PC-3 (cell line): ENCODE results near the gene UNK.

Experiments used
- EZH2phosphoT487 ChIP-seq: fragments of 300-600 bp; sonication (generic); IDR thresholded peaks from 2 replicates; pipeline ENCODE4 v1.6.1; 2018; ENCODE audit warnings: mild to moderate bottlenecking, antibody characterized with exemption, low read length, borderline replicate concordance
- TF ChIP-seq, protein P1 (sequence below): fragments of 300-600 bp; sonication (generic); conservative IDR thresholded peaks from 2 replicates; pipeline ENCODE4 v1.5.1; 2017; ENCODE audit warnings: antibody characterized with exemption, low read depth, mild to moderate bottlenecking, low read length

DNA sequence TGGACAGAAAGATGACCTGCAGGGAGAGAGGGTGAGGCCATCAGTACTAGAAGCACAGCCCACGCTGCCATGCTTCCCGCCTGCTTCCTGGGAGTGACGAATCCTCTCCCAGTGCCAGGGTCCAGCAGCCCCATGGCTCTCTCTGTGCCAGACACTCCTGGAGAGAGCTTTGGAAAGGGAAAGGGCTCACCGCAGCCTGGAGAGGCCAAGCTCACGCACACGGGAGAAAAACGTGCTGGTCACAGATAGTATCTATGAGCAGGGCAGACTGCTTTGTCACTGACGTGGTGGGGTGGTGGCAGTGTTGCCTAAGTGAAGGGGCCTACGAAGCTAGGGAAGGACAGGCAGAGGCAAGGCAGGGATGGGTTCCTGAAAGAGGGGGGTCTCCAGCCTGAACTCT, 65.1 kb downstream of the UNK start:
- TF ChIP-seq, protein P1, sequence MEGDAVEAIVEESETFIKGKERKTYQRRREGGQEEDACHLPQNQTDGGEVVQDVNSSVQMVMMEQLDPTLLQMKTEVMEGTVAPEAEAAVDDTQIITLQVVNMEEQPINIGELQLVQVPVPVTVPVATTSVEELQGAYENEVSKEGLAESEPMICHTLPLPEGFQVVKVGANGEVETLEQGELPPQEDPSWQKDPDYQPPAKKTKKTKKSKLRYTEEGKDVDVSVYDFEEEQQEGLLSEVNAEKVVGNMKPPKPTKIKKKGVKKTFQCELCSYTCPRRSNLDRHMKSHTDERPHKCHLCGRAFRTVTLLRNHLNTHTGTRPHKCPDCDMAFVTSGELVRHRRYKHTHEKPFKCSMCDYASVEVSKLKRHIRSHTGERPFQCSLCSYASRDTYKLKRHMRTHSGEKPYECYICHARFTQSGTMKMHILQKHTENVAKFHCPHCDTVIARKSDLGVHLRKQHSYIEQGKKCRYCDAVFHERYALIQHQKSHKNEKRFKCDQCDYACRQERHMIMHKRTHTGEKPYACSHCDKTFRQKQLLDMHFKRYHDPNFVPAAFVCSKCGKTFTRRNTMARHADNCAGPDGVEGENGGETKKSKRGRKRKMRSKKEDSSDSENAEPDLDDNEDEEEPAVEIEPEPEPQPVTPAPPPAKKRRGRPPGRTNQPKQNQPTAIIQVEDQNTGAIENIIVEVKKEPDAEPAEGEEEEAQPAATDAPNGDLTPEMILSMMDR, result no peak
- TF ChIP-seq EZH2phosphoT487, result no peak
